CD14-positive monocyte (primary cell): ENCODE data around the gene PHF12. TPM values are rescaled to one million over a fixed set of nuclear protein-coding genes. Genes with fewer than 3 reads are reported as not detected.

Experiments used
- DNase-seq, 3 donors: peaks; one replicate each; pipeline ENCODE4 v3.0.0-alpha.2; 2011 to 2022
- H2AFZ ChIP-seq: 2 replicates; pipeline ENCODE4 v1.6.0; 2012; ENCODE audit warnings: mild to moderate bottlenecking, low read depth, low read length, inconsistent platforms; ENCODE audit not compliant: insufficient read depth, poor library complexity, severe bottlenecking
- H3K27ac ChIP-seq, 2 donors: 1 replicate in 1 of 2; 2 replicates in 1 of 2; pipeline ENCODE4 v1.5.1; 2012 to 2013; ENCODE audit warnings: low read length in 2 of 2, control low read depth in 1 of 2, inconsistent platforms in 1 of 2, low read depth in 1 of 2, mild to moderate bottlenecking in 1 of 2
- H3K27me3 ChIP-seq, 2 donors: one replicate each; pipeline versions ENCODE4 v1.6.0 to v1.6.1; 2011 to 2013; ENCODE audit warnings: low read length in 2 of 2; ENCODE audit not compliant: control insufficient read depth in 2 of 2, insufficient read depth in 2 of 2
- H3K36me3 ChIP-seq, 2 donors: replicated peaks in 1 of 2; 1 replicate in 1 of 2; 2 replicates in 1 of 2; pipeline versions ENCODE4 v1.5.1 to v1.6.1; 2012 to 2013; ENCODE audit warnings: low read length in 2 of 2, control low read depth in 1 of 2, inconsistent platforms in 1 of 2, mild to moderate bottlenecking in 1 of 2; ENCODE audit not compliant: insufficient read depth in 2 of 2, control insufficient read depth in 1 of 2
- H3K4me1 ChIP-seq, 2 donors: 1 replicate in 1 of 2; 2 replicates in 1 of 2; pipeline versions ENCODE4 v1.5.1 to v1.6.1; 2012 to 2013; ENCODE audit warnings: low read length in 2 of 2, control low read depth in 1 of 2, inconsistent platforms in 1 of 2, mild to moderate bottlenecking in 1 of 2, moderate library complexity in 1 of 2; ENCODE audit not compliant: insufficient read depth in 2 of 2, control insufficient read depth in 1 of 2
- H3K4me2 ChIP-seq: replicated peaks from 2 replicates; pipeline ENCODE3; 2012; ENCODE audit warnings: low read length, moderate library complexity, mild to moderate bottlenecking; ENCODE audit not compliant: poor library complexity, severe bottlenecking; ENCODE audit errors: extremely low read depth
- H3K4me3 ChIP-seq, 3 experiments: fragments of 200-600 bp in 1 of 3; sonication (generic) in 1 of 3; replicated peaks in 1 of 3; 1 replicate in 2 of 3; 2 replicates in 1 of 3; pipeline ENCODE4 v1.5.1; 2011 to 2013; ENCODE audit warnings: low read length in 3 of 3, mild to moderate bottlenecking in 3 of 3, control low read depth in 2 of 3, low read depth in 2 of 3, inconsistent platforms in 1 of 3, moderate library complexity in 1 of 3
- H3K79me2 ChIP-seq: 2 replicates; pipeline ENCODE4 v1.6.0; 2012; ENCODE audit warnings: mild to moderate bottlenecking, control low read depth, inconsistent platforms, low read length, moderate library complexity; ENCODE audit not compliant: insufficient read depth
- H3K9ac ChIP-seq: 2 replicates; pipeline ENCODE4 v1.6.0; 2017; ENCODE audit warnings: low read length, mild to moderate bottlenecking; ENCODE audit not compliant: insufficient read depth, poor library complexity, severe bottlenecking
- H3K9me3 ChIP-seq, 2 donors: replicated peaks in 1 of 2; 1 replicate in 1 of 2; 2 replicates in 1 of 2; pipeline versions ENCODE4 v1.5.1 to v1.6.1; 2012 to 2013; ENCODE audit warnings: low read length in 2 of 2, control low read depth in 1 of 2; ENCODE audit not compliant: control insufficient read depth in 1 of 2, insufficient read depth in 1 of 2
- H4K20me1 ChIP-seq: 2 replicates; pipeline ENCODE4 v1.6.0; 2012; ENCODE audit warnings: mild to moderate bottlenecking, low read length, control low read depth, moderate library complexity; ENCODE audit not compliant: insufficient read depth
- H3K27ac Mint-ChIP-seq, 7 donors: one replicate each; pipeline ENCODE4 v1.8.0; 2020; ENCODE audit warnings: mild to moderate bottlenecking in 7 of 7, mixed read lengths in 7 of 7, moderate library complexity in 6 of 7, inconsistent platforms in 2 of 7
- H3K27me3 Mint-ChIP-seq, 3 donors: one replicate each; pipeline ENCODE4 v1.8.0; 2021 to 2022; ENCODE audit warnings: low read depth in 3 of 3, mild to moderate bottlenecking in 3 of 3, mixed read lengths in 3 of 3, moderate library complexity in 3 of 3, inconsistent platforms in 1 of 3
- H3K36me3 Mint-ChIP-seq, 2 donors: one replicate each; pipeline ENCODE4 v1.8.0; 2020; ENCODE audit warnings: mixed read lengths in 2 of 2, inconsistent platforms in 1 of 2, mild to moderate bottlenecking in 1 of 2
- H3K4me1 Mint-ChIP-seq: one replicate; pipeline ENCODE4 v1.8.0; 2020; ENCODE audit warnings: mild to moderate bottlenecking, mixed read lengths
- H3K4me3 Mint-ChIP-seq, 2 donors: one replicate each; pipeline ENCODE4 v1.8.0; 2020; ENCODE audit warnings: mild to moderate bottlenecking in 2 of 2, mixed read lengths in 2 of 2, moderate library complexity in 1 of 2
- H3K9me3 Mint-ChIP-seq, 7 donors: one replicate each; pipeline ENCODE4 v1.8.0; 2020 to 2022; ENCODE audit warnings: mixed read lengths in 7 of 7, mild to moderate bottlenecking in 6 of 7, moderate library complexity in 6 of 7, inconsistent platforms in 2 of 7
- WGBS: methylation state at CpG from one replicate; pipeline ENCODE4 v1.1.5; 2013; ENCODE audit warnings: missing lambda C conversion rate; ENCODE audit not compliant: insufficient coverage; 5-methylcytosine and 5-hydroxymethylcytosine counted together
- intact Hi-C, 2 donors: fragments of 100-400 bp; cut with micrococcal nuclease; formaldehyde crosslinking; loops; one replicate each; pipeline versions ENCODE4 v1.15.0 to v1.15.1; 2023
- polyA plus RNA-seq, 3 donors: library from polyadenylated mRNA; depleted of rRNA in 1 of 3; unstranded in 2 of 3; stranded (reverse) in 1 of 3; fragments of 300-500 nt in 2 of 3; fragments of >200 nt in 1 of 3; fragmentation: Illumina TruSeq in 2 of 3; gene quantifications; 1 replicate in 2 of 3; 2 replicates in 1 of 3; pipeline ENCODE4 v1.2.3, GENCODE V29; 2012 to 2021
- TF ChIP-seq, protein P1 (sequence below): fragments of 200-600 bp; IDR thresholded peaks from one replicate; pipeline ENCODE4 v1.8.0; 2022; ENCODE audit warnings: antibody characterized with exemption, mild to moderate bottlenecking

Gene PHF12
- polyA plus RNA-seq, 3 donors = 1.4 to 62.5 (median 2.5) TPM

GRCh38 chr17:28947639-28948038 is 3.7 kb downstream of the PHF12 start:
- Histone ChIP-seq H3K9ac (no peak overlapping the region), H3K27ac (peak overlapping the region in 1 of 2 donors; percentile 92), H3K4me1 (peaks cover 21 to 25% of the 10 kb centered on the region in 2 donors), H3K27me3 (no peaks in the 10 kb centered on the region), H3K4me3 (peak overlapping the region in 1 of 3 experiments; percentile 98), H2AFZ (no peak overlapping the region), H3K9me3 (no peaks in the 10 kb centered on the region), H3K79me2 (peaks cover 86% of the 10 kb centered on the region), H3K4me2 (peak overlapping the region; percentile 90), H3K36me3 (peaks cover 24 to 39% of the 10 kb centered on the region in 2 donors), H4K20me1 (peaks cover 55% of the 10 kb centered on the region)
- Mint-ChIP-seq H3K9me3 (no peaks in the 10 kb centered on the region), H3K4me3 (no peak overlapping the region), H3K27ac (peak overlapping the region in 4 of 7 donors; percentile 10 to 50 (median 40)), H3K36me3 (peaks cover 36 to 46% of the 10 kb centered on the region in 2 donors), H3K27me3 (peaks cover 0 to 2% (median 0%) of the 10 kb centered on the region in 3 donors), H3K4me1 (peaks cover 23% of the 10 kb centered on the region)
- TF ChIP-seq, protein P1, sequence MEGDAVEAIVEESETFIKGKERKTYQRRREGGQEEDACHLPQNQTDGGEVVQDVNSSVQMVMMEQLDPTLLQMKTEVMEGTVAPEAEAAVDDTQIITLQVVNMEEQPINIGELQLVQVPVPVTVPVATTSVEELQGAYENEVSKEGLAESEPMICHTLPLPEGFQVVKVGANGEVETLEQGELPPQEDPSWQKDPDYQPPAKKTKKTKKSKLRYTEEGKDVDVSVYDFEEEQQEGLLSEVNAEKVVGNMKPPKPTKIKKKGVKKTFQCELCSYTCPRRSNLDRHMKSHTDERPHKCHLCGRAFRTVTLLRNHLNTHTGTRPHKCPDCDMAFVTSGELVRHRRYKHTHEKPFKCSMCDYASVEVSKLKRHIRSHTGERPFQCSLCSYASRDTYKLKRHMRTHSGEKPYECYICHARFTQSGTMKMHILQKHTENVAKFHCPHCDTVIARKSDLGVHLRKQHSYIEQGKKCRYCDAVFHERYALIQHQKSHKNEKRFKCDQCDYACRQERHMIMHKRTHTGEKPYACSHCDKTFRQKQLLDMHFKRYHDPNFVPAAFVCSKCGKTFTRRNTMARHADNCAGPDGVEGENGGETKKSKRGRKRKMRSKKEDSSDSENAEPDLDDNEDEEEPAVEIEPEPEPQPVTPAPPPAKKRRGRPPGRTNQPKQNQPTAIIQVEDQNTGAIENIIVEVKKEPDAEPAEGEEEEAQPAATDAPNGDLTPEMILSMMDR = no peak
- DNase-seq = no peak
- intact Hi-C loops = loop anchor here in 1 of 2 donors (2.0 kb wide), 1 partner anchor 21 kb away; no protein-coding TSS in a partner anchor
- WGBS = no CpG with 5 or more reads among the region's 3 CpGs

DNA sequence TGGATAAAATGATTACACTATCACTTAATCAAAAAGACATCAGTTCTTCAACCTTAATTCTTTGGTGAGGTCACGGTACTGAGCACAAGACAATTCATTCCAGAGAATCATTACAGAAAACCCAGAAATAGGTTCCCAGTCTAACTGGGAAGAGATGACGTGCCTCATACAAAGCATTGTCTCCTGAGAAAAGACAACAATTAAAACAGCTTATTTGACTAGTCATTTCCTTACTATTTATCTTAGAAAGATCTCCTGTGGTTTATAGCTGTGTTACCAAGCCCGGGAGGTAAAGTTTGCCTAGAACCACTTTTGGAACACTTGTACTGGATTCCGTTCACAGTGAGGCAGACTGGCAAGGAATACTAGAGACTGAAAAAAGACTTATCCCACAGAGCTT is 5.1 kb downstream of the PHF12 start:
- peaks cover 23% of the 10 kb centered on the region for H3K4me1 Mint-ChIP-seq
- intact Hi-C loops = no loop called here
- H3K9ac ChIP-seq = no peak overlapping the region

More for the DNA sequence above, 5.1 kb downstream of the PHF12 start:
- Histone ChIP-seq H4K20me1 (peaks cover 66% of the 10 kb centered on the region), H3K4me3 (no peak overlapping the region), H3K9me3 (no peaks in the 10 kb centered on the region), H2AFZ (no peak overlapping the region), H3K27ac (peak overlapping the region in 1 of 2 donors; percentile 44), H3K79me2 (peaks cover 100% of the 10 kb centered on the region), H3K4me1 (peaks cover 15 to 18% of the 10 kb centered on the region in 2 donors), H3K4me2 (no peak overlapping the region), H3K27me3 (no peaks in the 10 kb centered on the region), H3K36me3 (peaks cover 26 to 50% of the 10 kb centered on the region in 2 donors)
- peaks cover 0 to 2% (median 0%) of the 10 kb centered on the region in 3 donors for H3K27me3 Mint-ChIP-seq
- H3K9me3 Mint-ChIP-seq = no peaks in the 10 kb centered on the region
- H3K27ac Mint-ChIP-seq = peak overlapping the region in 1 of 7 donors; percentile 59
- H3K4me3 Mint-ChIP-seq = no peak overlapping the region
- TF ChIP-seq, protein P1 = no peak
- H3K36me3 Mint-ChIP-seq = peaks cover 43 to 56% of the 10 kb centered on the region in 2 donors
- no CpG with 5 or more reads among the region's 4 CpGs for WGBS
- DNase-seq = no peak
